ENCODE data around the gene PPP1R36.
"Not testable (repeated sequence)": the region's sequence is repeated elsewhere in the genome, so short reads cannot be mapped to it uniquely, and the experiment has no call there.

The PPP1R36 gene

DNA sequence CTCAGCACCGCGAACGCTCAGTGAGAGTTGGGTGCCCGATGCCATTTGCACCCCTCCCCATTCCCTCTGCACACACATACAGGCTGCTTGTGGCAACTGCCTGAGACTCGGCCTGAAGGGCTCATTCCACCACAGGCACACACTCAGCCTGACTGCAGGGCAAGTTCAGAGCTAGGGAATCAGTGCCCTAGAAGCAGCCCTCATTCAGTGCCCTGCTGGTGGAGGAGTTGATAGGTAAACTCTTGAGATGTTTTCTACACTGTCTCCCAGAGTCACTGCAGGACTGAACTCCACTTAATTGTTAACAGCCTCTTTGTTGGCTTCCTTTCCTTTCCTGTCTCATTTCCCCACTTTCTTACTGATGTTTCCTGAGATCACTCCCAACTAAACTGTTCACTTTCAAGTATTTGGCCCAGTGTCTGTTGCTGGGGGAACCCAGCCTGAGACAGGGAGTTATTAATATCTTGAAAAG is 16.9 kb downstream of the PPP1R36 start:
- Histone ChIP-seq H3K4me1 (ENCODE audit: control insufficient read depth in 1 of 2, insufficient read depth in 2 of 2, low read length in 2 of 2) (no peaks in the 10 kb centered on the region), H3K9me3 (ENCODE audit: control insufficient read depth in 1 of 2, low read length in 2 of 2) (no peaks in the 10 kb centered on the region), H3K36me3 (ENCODE audit: control insufficient read depth in 1 of 2, insufficient read depth in 2 of 2, low read length in 2 of 2) (no peaks in the 10 kb centered on the region), H3K4me3 (ENCODE audit: low read depth in 1 of 2, low read length in 2 of 2) (no peak overlapping the region), H3K27me3 (ENCODE audit: control insufficient read depth in 1 of 2, insufficient read depth in 2 of 2, low read length in 2 of 2) (no peaks in the 10 kb centered on the region), H3K27ac (ENCODE audit: low read depth, low read length) (peak overlapping the region; percentile 31), H3K9ac (ENCODE audit: low read depth in 1 of 2, low read length in 2 of 2) (no peak overlapping the region)

DNA sequence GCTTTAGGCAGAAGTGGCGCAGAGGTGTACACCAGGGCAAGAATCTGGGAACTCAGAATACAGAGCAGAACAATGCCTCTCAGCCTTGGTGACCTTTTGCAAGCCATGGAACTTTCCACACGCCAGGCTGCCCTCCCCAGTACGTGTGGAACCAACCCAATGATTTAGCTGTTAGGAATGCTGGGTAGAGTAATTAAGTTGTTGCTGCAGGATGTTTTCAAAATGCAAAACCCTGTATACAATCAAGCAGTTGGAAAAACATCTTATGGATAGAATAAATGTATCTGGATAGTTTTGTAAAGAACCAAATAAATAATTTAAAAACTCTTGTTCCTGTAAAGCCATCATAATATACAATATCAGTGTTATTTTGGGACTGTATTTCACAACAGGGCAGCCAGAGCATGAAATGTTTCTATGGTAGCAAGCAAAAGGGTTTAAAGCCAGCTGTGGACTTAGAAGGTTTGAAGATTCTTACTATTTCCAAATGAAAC is 19.4 kb downstream of the PPP1R36 start:
- H3K27ac ChIP-seq (ENCODE audit: low read depth, low read length), result no peak overlapping the region
- no peaks in the 10 kb centered on the region for H3K36me3 ChIP-seq (ENCODE audit: control insufficient read depth in 1 of 2, insufficient read depth in 2 of 2, low read length in 2 of 2)
- H3K4me3 ChIP-seq (ENCODE audit: low read depth in 1 of 2, low read length in 2 of 2), result no peak overlapping the region
- H3K4me1 ChIP-seq (ENCODE audit: control insufficient read depth in 1 of 2, insufficient read depth in 2 of 2, low read length in 2 of 2), result no peaks in the 10 kb centered on the region
- H3K9ac ChIP-seq (ENCODE audit: low read depth in 1 of 2, low read length in 2 of 2), result no peak overlapping the region
- no peaks in the 10 kb centered on the region for H3K9me3 ChIP-seq (ENCODE audit: control insufficient read depth in 1 of 2, low read length in 2 of 2)
- no peaks in the 10 kb centered on the region for H3K27me3 ChIP-seq (ENCODE audit: control insufficient read depth in 1 of 2, insufficient read depth in 2 of 2, low read length in 2 of 2)

DNA sequence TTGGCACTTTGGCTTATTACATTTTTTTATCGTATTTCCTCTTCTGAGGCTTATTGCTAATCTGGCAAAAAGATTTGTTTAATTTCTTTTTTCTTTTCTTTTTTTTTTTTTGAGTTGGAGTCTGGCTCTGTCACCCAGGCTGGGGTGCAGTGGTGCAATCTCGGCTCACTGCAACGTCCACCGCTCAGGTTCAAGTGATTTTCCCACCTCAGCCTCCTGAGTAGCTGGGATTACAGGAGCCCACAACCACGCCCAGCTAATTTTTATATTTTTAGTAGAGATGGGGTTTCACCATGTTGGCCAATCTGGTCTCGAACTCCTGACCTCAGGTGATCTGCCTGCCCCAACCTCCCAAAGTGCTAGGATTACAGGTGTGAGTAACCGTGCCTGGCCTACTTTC is 19.9 kb downstream of the PPP1R36 start:
- H3K36me3 ChIP-seq (ENCODE audit: control insufficient read depth in 1 of 2, insufficient read depth in 2 of 2, low read length in 2 of 2); H3K9me3 ChIP-seq (ENCODE audit: control insufficient read depth in 1 of 2, low read length in 2 of 2); H3K4me3 ChIP-seq (ENCODE audit: low read depth in 1 of 2, low read length in 2 of 2); H3K9ac ChIP-seq (ENCODE audit: low read depth in 1 of 2, low read length in 2 of 2); H3K27ac ChIP-seq (ENCODE audit: low read depth, low read length); H3K4me1 ChIP-seq (ENCODE audit: control insufficient read depth in 1 of 2, insufficient read depth in 2 of 2, low read length in 2 of 2); H3K27me3 ChIP-seq (ENCODE audit: control insufficient read depth in 1 of 2, insufficient read depth in 2 of 2, low read length in 2 of 2): not testable (repeated sequence)

DNA sequence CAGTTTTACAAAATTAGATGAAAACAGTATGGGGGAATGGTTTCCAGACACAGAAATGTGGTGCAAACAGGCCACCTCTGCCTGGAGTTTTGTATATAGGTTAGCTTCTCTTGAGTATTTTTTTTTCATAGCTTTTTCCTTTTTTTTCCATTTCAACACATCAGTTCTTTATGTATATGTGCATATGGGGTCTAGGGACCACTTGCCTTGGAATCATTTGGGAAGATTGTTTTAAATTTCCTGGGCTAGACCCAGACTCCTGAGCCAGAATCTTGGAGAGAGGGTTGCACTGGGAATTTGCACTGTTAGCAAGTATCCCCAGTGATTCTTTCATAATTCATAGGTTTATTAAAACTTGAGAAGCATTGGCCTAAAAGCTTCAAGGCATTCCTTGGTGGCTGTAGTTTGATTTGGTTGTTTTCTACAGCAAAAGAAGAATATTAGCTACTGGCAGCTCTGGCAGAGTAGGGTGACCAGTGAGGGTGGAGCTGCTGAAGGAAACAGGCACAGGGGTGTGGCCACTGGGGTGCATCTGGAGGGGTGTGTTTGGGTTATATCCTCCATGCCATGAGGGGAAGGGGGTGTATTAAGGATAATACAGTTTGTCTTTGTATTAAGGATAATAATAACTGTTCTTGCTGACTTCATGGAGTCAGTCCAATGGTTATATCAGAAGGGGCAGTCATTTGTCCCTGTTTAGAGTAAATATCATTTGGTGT is 22.8 kb downstream of the PPP1R36 start:
- no peak overlapping the region for H3K4me3 ChIP-seq (ENCODE audit: low read depth in 1 of 2, low read length in 2 of 2)
- peak overlapping the region; percentile 1 for H3K27ac ChIP-seq (ENCODE audit: low read depth, low read length)
- no peaks in the 10 kb centered on the region for H3K4me1 ChIP-seq (ENCODE audit: control insufficient read depth in 1 of 2, insufficient read depth in 2 of 2, low read length in 2 of 2)

DNA sequence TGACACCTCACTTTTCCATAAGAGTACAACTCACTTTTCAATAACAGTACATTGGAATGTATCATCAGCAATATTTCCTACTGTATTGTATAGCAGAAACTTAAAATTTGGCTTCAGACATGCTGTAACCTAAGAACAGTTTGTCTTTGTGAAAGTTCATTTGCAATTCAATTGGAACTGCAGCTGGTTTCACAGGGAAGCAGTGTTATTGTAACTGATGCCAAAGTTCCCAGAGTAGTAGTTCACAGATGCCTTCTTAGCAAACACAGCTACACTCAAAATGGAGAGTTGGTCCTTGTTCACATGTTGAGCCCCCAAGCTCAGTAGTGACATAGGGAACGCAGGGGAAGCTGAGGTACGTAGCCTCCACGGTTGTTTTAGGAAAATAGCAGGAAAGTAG is 23.3 kb downstream of the PPP1R36 start:
- H3K9ac ChIP-seq (ENCODE audit: low read depth in 1 of 2, low read length in 2 of 2), result no peak overlapping the region
- H3K27me3 ChIP-seq (ENCODE audit: control insufficient read depth in 1 of 2, insufficient read depth in 2 of 2, low read length in 2 of 2), result no peaks in the 10 kb centered on the region
- H3K4me3 ChIP-seq (ENCODE audit: low read depth in 1 of 2, low read length in 2 of 2), result no peak overlapping the region
- H3K36me3 ChIP-seq (ENCODE audit: control insufficient read depth in 1 of 2, insufficient read depth in 2 of 2, low read length in 2 of 2), result no peaks in the 10 kb centered on the region
- peak overlapping the region; percentile 1 for H3K27ac ChIP-seq (ENCODE audit: low read depth, low read length)
- no peaks in the 10 kb centered on the region for H3K4me1 ChIP-seq (ENCODE audit: control insufficient read depth in 1 of 2, insufficient read depth in 2 of 2, low read length in 2 of 2)
- no peaks in the 10 kb centered on the region for H3K9me3 ChIP-seq (ENCODE audit: control insufficient read depth in 1 of 2, low read length in 2 of 2)

More for the DNA sequence above, 22.8 kb downstream of the PPP1R36 start:
- Histone ChIP-seq H3K36me3 (ENCODE audit: control insufficient read depth in 1 of 2, insufficient read depth in 2 of 2, low read length in 2 of 2) (no peaks in the 10 kb centered on the region), H3K27me3 (ENCODE audit: control insufficient read depth in 1 of 2, insufficient read depth in 2 of 2, low read length in 2 of 2) (no peaks in the 10 kb centered on the region), H3K9ac (ENCODE audit: low read depth in 1 of 2, low read length in 2 of 2) (no peak overlapping the region), H3K9me3 (ENCODE audit: control insufficient read depth in 1 of 2, low read length in 2 of 2) (no peaks in the 10 kb centered on the region)

DNA sequence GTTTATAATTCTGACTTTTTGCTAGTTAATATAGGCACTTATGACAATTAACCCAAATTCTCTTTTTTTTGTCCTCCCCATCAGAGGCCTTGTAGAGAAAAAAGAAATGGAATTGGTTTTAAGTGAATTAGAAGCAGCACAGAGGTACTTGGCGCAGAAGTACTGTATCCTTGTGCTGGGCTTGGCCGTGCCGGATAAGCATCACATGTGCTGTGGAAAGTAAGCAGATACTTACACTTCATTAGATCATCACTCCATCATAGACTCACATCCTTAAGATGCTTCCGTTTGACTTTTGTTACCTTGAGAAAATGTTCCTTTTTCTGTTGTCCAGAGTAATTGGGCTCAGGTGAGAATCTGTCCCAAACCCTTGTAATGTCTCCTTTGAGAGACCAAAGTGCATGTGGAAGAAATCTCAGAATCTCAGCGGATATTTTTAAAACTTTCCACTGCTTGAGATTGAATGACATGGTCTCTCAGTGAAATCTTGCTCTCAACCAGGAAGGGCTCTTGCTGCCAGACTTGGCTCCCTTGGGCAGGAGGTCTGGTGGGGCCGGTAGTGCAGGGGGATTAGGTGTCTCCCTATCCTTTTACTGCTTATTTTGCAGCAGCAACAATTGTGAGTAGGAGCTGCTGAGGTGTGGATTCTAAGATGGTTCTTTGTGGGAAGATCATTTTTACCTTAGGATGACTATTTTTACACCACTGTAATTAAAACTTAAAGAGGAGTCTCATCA is 24.8 kb downstream of the PPP1R36 start:
- Histone ChIP-seq H3K27me3 (ENCODE audit: control insufficient read depth in 1 of 2, insufficient read depth in 2 of 2, low read length in 2 of 2) (no peaks in the 10 kb centered on the region), H3K4me1 (ENCODE audit: control insufficient read depth in 1 of 2, insufficient read depth in 2 of 2, low read length in 2 of 2) (no peaks in the 10 kb centered on the region), H3K27ac (ENCODE audit: low read depth, low read length) (no peak overlapping the region), H3K9me3 (ENCODE audit: control insufficient read depth in 1 of 2, low read length in 2 of 2) (no peaks in the 10 kb centered on the region), H3K36me3 (ENCODE audit: control insufficient read depth in 1 of 2, insufficient read depth in 2 of 2, low read length in 2 of 2) (no peaks in the 10 kb centered on the region), H3K9ac (ENCODE audit: low read depth in 1 of 2, low read length in 2 of 2) (no peak overlapping the region), H3K4me3 (ENCODE audit: low read depth in 1 of 2, low read length in 2 of 2) (no peak overlapping the region)

DNA sequence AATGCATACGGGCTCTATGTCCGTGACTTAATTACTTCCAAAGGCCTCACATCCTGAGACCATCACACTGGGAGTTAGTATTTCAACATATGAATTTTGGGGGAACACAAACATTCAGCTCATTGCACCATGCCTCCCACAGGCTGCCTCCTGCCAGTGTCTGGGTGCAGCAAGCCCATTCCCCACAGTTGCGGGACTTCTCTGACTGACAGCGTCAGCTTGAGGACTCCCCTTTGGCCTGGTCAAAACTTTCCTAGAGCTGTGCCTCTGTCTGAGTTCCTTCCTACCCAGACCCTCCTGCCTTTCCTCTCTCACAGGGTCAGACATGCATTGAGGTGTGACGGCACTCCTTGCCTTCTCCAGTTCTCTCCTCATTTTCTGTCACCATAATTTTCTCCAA is 27.4 kb downstream of the PPP1R36 start:
- no peaks in the 10 kb centered on the region for H3K27me3 ChIP-seq (ENCODE audit: control insufficient read depth in 1 of 2, insufficient read depth in 2 of 2, low read length in 2 of 2)

DNA sequence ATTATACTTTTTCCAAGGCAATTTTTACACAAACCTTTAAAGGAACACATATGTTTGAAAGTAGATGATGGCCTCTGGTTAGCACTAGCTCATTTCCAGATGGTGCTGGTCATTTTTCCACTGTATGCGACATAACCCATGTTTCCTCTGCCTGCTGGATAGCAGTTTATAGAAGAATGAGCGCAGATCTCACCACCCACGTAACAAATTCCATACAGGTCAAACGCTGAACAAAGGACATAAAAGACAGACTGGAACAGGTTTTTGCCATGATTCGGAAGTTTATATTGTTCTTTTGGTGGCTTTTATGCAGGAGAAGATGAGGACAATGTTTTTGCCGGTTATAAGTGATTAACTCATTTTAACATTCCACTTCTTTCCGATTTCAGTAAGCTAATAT is 30.7 kb downstream of the PPP1R36 start:
- Histone ChIP-seq H3K27ac (ENCODE audit: low read depth, low read length) (no peak overlapping the region), H3K4me3 (ENCODE audit: low read depth in 1 of 2, low read length in 2 of 2) (no peak overlapping the region), H3K36me3 (ENCODE audit: control insufficient read depth in 1 of 2, insufficient read depth in 2 of 2, low read length in 2 of 2) (no peaks in the 10 kb centered on the region), H3K4me1 (ENCODE audit: control insufficient read depth in 1 of 2, insufficient read depth in 2 of 2, low read length in 2 of 2) (no peaks in the 10 kb centered on the region), H3K9me3 (ENCODE audit: control insufficient read depth in 1 of 2, low read length in 2 of 2) (no peaks in the 10 kb centered on the region), H3K9ac (ENCODE audit: low read depth in 1 of 2, low read length in 2 of 2) (no peak overlapping the region), H3K27me3 (ENCODE audit: control insufficient read depth in 1 of 2, insufficient read depth in 2 of 2, low read length in 2 of 2) (no peaks in the 10 kb centered on the region)

More for the DNA sequence above, 27.4 kb downstream of the PPP1R36 start:
- Histone ChIP-seq H3K9me3 (ENCODE audit: control insufficient read depth in 1 of 2, low read length in 2 of 2) (no peaks in the 10 kb centered on the region), H3K9ac (ENCODE audit: low read depth in 1 of 2, low read length in 2 of 2) (no peak overlapping the region), H3K4me1 (ENCODE audit: control insufficient read depth in 1 of 2, insufficient read depth in 2 of 2, low read length in 2 of 2) (no peaks in the 10 kb centered on the region), H3K27ac (ENCODE audit: low read depth, low read length) (no peak overlapping the region), H3K4me3 (ENCODE audit: low read depth in 1 of 2, low read length in 2 of 2) (no peak overlapping the region), H3K36me3 (ENCODE audit: control insufficient read depth in 1 of 2, insufficient read depth in 2 of 2, low read length in 2 of 2) (no peaks in the 10 kb centered on the region)

DNA sequence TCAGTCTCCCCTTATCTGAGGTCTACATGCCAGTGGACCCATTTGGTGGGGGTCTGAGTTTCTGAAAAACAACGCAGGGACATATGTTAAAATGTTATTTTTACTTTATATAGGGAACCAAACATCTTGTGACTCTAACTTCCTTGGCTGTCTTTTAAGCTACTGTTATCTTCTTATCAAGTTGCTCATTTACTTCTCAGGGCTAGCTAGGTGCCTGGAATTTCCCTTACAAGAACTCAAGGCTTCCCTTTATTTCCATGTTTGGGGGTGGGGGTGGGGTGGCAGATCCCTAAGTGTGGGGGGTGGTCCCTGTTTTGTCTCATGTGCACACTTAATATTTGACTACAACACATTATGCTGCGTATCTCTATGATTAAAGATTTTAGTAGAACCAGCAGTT is 31.6 kb downstream of the PPP1R36 start:
- no peaks in the 10 kb centered on the region for H3K27me3 ChIP-seq (ENCODE audit: control insufficient read depth in 1 of 2, insufficient read depth in 2 of 2, low read length in 2 of 2)
- H3K9ac ChIP-seq (ENCODE audit: low read depth in 1 of 2, low read length in 2 of 2), result no peak overlapping the region
- H3K4me3 ChIP-seq (ENCODE audit: low read depth in 1 of 2, low read length in 2 of 2), result no peak overlapping the region
- H3K27ac ChIP-seq (ENCODE audit: low read depth, low read length), result no peak overlapping the region
- no peaks in the 10 kb centered on the region for H3K4me1 ChIP-seq (ENCODE audit: control insufficient read depth in 1 of 2, insufficient read depth in 2 of 2, low read length in 2 of 2)
- no peaks in the 10 kb centered on the region for H3K9me3 ChIP-seq (ENCODE audit: control insufficient read depth in 1 of 2, low read length in 2 of 2)
- no peaks in the 10 kb centered on the region for H3K36me3 ChIP-seq (ENCODE audit: control insufficient read depth in 1 of 2, insufficient read depth in 2 of 2, low read length in 2 of 2)

DNA sequence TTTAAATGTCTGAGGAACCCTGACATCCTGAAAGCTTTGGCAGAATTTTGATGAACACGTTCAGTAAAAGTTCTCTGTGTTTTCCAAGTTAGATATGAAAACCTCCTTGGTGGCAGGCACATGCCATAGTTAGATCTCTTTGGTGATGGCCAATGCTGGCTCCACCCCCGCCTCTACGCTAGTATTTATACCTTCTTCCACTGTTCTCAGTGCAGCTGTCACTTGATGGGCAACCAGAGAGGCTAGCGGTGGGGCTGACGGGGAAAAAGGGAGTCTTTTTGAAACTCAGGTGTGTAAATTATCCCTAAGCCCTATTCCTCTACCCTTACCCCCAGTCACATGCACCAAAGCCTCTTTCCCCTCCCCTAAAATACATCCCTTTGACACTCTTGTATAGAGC is 32.1 kb downstream of the PPP1R36 start:
- Histone ChIP-seq H3K9ac (ENCODE audit: low read depth in 1 of 2, low read length in 2 of 2) (no peak overlapping the region), H3K4me3 (ENCODE audit: low read depth in 1 of 2, low read length in 2 of 2) (no peak overlapping the region), H3K9me3 (ENCODE audit: control insufficient read depth in 1 of 2, low read length in 2 of 2) (no peaks in the 10 kb centered on the region), H3K36me3 (ENCODE audit: control insufficient read depth in 1 of 2, insufficient read depth in 2 of 2, low read length in 2 of 2) (no peaks in the 10 kb centered on the region), H3K27ac (ENCODE audit: low read depth, low read length) (no peak overlapping the region), H3K27me3 (ENCODE audit: control insufficient read depth in 1 of 2, insufficient read depth in 2 of 2, low read length in 2 of 2) (no peaks in the 10 kb centered on the region), H3K4me1 (ENCODE audit: control insufficient read depth in 1 of 2, insufficient read depth in 2 of 2, low read length in 2 of 2) (no peaks in the 10 kb centered on the region)
